HG02852 (cell line): Measurements from ENCODE around the gene MMS19.
A peak's percentile ranks its signal among the peaks of the same experiment; 100 is the strongest.

Experiments used
- ATAC-seq: cut with Tn5 transposase; IDR thresholded peaks from one replicate; pipeline ENCODE4 v1.9.1; 2021; ENCODE audit warnings: mild to moderate bottlenecking, moderate library complexity; ENCODE audit not compliant: unreplicated experiment

Gene MMS19, protein sequence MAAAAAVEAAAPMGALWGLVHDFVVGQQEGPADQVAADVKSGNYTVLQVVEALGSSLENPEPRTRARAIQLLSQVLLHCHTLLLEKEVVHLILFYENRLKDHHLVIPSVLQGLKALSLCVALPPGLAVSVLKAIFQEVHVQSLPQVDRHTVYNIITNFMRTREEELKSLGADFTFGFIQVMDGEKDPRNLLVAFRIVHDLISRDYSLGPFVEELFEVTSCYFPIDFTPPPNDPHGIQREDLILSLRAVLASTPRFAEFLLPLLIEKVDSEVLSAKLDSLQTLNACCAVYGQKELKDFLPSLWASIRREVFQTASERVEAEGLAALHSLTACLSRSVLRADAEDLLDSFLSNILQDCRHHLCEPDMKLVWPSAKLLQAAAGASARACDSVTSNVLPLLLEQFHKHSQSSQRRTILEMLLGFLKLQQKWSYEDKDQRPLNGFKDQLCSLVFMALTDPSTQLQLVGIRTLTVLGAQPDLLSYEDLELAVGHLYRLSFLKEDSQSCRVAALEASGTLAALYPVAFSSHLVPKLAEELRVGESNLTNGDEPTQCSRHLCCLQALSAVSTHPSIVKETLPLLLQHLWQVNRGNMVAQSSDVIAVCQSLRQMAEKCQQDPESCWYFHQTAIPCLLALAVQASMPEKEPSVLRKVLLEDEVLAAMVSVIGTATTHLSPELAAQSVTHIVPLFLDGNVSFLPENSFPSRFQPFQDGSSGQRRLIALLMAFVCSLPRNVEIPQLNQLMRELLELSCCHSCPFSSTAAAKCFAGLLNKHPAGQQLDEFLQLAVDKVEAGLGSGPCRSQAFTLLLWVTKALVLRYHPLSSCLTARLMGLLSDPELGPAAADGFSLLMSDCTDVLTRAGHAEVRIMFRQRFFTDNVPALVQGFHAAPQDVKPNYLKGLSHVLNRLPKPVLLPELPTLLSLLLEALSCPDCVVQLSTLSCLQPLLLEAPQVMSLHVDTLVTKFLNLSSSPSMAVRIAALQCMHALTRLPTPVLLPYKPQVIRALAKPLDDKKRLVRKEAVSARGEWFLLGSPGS

DNA sequence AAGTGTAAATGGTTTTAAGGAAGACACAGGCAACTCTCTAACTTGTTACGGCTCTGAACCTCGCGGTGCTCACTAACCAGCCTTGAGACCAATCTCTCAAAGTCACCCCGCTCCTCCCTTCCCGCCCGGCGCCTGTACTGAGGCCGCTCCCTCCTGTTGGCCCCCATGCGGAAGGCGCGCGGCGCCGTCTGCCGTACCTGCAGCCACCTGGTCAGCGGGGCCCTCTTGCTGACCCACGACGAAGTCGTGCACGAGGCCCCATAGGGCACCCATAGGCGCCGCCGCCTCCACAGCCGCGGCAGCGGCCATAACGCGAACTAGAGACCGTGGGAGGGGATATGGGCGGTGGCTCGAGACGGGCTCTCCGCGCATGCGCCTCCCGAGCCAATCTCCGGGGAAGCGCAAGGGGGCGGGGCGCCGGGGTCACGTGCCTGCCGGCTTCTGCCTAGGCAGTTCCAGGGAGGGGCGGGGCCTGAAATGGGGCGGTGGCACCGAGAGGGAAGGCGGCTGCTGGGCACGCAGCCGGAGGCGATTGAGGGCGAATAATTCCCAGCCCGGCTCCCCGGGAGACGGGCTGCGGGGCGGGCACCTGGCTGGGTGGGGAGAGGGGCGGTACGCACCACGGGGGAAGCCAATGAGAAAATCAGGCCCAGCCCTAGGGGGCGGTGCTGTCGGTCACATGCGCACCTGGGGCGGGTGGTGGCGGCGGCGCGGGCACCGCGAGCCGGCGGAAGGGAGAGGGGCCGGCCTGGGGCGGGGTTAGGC, at the start of gene MMS19:
MMS19 (minus strand) TSS at position 347 of the 765 bp plus-strand sequence; CDS start at position 309, 38 bp downstream.
- peak; percentile 94 for ATAC-seq

DNA sequence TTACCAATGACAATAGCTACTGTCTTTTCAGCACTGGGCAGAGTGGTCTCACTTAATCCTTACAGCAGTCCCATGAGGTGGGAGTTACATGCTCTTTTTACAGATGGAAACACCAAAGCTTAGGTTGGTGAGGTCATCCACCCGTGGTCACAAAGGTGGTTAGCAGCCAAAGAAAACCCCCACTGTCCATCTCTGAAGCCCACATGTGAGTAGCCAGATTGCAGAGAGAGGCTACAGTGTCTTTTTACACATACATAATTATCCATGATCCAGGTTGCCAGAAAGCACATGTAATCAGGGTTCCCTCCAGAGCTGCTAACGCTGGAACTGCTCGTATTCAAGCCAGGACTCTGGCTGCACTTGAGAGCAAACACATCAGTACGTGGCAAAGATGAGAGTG, 49.7 kb upstream of the MMS19 start:
- no peak for ATAC-seq

DNA sequence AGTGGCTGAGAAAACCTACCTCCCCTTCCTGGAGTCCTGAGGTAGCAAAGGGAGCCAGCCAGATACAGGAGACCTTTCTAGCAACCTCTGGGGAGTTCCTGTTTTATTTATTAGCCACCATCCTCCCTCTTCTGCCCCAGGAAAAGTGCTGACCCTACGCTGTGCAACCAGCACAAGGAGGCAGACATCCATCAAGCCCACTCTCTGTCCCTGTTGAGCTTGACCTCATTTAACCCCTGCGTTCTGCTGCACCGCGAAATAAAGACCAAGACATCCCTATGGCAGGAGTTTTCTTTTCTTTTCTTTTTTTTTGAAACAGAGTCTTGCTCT, 49.0 kb upstream of the MMS19 start:
- ATAC-seq: no peak

DNA sequence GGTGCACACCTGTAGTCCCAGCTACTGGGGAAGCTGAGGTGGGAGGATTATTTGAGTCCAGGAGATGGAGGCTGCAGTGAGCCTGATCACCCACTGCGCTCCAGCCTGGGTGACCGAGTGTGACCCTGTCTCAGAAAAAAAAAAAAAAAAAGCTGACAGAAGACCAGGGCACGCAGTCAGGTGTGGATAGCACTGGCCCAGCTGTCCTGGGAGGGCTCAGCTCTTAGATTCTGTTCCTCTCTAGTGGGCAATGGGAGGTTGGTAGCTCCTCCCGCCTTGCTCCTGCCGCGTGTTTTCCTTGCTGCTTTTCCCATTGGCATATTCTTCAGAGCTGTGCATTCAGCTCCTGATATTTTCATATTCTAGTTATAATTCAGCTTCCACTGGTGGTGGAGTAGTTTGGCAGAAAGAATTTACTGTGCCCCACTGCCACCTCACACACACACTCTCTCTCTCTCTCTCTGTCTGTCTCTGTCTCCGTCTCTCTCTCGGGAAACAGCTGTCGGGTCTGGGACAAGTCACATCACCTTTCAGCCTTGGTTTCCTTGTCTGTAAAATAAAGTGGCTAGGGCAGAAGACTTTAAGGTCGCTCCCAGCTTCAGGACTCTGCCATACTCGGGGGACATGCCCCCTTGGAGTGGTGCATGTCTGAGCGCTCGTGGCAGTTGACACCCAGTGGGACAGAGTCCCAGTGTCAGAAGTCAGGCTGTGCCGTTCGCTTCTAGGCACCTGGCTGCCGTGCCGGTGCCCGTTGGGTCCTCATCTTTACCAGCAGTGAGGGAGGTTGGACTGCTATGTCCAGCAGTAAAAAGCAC, 48.4 kb upstream of the MMS19 start:
- no peak for ATAC-seq

DNA sequence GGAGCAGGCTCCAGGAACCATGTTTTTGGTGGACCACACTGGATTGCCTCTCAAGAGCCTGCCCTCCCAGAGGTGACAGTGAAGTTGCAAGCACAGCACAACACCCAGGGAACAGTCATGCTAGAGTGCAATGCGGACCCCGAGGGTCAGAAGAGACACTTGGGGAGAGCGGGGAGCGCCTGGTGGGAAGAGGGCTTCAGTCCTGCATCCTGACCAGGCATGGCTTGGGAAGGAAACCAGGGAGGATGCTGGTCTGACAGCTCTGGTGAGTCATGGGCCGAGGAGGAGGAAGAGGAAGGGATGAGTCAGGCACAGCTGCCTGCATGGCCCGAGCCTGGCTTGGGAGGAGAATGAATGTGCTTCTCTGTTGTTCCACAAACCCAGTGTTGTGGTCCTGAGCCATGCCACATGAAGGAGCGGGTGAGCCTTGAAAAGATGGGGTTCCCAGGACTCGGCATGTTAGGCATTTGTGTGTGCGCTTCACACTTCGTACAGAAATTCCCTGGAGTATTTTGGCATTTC, 44.9 kb upstream of the MMS19 start:
- ATAC-seq: no peak

DNA sequence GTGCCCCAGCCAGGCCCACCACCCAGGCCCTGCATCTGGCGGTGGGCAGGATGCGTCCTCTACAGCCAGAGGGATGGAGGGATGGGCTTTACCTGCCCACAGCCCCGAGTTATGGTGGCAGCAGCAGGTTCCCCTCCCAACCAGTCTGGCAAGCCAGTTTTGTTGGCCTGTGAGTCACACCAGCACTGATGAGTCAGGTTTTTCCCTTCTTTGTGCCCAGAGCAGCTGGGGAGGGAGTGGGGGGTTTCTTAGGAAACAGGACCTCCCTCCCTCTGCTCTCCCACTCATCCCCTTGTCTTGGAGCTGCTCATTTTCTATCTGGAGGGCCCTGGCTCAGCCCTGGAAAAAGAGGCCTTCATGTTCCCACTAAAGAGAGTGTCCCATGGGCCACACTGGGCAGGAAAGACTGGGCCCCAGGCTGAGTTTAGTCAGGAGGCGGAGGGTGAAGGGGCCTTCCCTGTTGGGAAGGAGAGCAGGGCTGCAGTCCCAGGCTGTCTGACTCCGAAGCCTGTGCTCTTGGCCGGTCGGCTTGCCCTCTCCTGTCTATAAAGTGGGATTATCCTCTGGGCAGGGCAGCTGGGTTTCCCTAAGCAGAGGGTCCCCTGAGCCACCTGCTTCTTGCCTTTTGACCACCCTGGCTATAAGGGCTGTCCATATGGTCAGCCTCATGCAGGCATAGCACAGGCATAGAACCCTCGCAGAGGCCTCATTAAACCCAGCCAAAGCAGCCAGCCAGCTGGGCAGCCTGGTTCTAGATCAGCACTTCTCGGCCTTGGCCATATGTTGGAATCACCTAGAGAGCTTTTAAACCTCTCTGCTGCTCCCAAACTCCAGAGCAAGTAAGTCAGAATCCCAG, 44.2 kb upstream of the MMS19 start:
- no peak for ATAC-seq

DNA sequence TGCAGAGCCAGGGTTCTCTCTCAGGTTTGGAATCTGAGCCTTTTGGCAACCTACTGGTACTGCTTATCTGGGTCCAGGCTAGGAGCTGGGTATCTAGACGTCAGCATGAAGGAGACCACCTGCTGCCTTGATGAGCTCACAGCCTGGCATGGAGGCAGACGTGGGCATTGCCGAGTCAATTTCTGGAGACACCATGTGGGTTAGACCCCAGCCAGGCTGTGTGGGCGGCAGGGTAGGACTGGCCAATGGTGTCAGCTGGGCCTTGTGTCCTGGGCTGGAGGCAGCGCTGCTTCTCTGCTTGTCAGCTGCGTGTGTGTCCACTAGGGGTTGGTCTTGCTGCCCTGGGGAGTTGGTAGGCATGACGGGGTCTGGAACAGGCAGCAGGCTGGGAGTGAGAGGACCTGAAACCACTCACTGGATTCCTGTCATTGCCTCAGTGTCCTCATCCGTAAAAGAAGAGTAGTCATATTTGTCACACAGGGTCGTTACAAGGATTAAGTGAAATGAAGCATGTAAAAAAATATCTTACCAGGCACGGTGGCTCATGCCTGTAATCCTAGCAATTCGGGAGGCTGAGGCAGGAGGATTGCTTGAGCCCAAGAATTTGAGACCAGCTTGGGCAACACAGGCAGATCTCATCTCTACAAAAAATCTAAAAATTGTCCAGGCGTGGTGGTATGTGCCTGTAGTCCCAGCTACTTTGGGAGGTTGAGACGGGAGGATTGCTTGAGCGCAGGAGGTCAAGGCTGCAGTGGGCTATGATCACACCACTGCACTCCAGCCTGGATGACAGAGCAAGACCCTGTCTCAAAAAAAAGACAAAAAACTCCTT, 42.7 kb upstream of the MMS19 start:
- ATAC-seq: no peak

DNA sequence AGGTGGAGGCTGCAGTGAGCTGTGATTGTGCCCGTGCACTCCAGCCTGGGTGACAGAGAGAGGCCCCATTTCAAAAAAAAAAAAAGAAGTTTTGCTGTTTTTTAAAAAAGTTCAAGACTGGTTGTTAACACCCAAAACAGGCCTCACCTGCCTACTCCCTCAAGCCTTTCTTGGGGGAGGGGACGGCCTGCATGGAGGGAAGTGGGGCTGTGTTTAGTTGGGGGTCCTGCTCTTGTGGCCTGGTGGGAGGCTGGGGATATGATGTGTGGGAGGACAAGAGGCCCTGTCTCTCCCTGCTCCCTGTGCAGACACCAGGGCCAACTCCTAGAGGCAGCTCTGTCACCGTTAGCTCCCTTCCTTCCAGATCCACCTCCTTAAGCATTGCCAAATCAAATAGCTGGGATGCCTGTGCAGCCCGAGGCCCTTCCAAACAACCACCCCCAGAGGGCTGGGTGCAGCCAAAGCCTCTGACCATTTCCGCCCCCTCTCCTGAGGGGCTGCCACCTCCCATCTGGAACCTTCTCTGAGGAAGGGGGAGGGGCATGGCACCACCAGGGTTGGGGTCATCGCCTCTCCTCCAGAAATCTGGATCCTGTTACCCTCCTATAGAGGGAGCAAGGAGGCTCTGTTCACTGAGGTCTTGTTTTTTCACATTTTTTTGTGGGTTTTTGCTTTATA, 41.4 kb upstream of the MMS19 start:
- ATAC-seq: no peak

DNA sequence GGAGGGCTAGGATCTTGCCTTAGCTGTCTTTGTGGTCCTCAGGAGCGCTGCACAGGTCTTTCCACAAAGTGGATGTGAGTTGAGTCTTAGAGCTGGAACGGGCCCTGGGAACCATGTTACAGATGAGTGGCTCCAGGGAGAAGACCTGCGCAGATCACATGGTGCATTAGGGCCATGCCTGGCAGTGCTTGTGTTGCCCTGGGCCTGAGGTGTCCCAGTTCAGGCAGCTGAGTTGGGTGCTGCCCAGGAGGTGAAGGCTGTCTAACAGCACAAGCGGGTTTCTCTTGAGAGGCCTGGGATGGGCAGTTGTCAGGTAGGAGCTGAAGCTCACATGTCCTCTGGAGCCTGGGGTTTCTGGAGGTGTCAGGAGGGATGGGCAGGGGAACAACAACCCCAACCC, 40.6 kb upstream of the MMS19 start:
- ATAC-seq: no peak

DNA sequence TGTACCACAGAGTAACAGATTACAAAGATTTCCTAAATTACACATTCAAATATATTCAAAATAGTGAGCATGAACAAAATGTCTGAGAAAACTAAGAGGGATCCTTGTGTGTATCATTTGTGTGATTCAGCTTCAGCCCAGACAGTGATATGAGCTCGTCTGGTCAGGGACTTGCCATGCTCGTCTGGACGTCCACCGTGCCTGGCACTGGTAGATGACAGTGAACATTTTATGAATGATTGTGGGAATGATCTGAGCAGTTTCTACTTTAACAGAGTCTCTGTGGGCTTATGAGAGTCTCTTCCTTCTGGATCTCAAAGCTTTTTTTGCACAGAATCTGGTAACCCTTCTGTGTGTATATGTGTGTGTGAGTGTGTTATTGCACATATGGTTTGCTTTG, 40.2 kb upstream of the MMS19 start:
- no peak for ATAC-seq

DNA sequence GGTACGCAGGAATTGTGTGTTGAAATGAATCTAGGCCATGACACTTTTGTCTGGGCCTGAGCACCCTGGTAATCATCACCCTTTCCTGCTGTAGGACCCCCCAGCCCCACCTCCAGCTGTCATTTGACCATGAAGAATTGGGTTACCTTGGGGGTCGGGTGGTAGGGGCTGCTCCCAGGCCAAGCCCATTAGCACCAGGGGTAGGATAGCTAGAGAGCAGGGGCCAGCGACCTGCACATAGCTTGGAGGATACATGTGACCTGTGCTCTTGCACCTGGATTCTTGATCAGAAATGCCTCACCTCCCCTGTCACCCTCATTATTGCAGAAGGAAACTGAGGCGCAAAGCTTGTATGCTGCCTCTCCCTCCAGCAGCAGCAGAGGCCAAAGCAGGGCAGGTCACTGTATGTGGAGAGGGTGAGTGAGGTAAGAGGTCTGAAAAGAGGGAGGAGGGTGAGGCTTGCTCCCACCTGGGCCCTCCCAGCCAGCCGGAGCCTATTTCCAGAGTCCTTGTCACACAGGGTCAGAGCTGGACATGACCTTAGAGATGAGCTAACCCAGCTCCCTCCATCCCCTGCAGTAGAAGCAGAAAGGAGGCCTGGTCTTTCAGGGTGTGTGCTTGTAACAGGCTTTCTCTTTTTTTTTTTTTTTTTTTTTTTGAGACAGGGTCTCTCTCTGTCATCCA, 39.1 kb upstream of the MMS19 start:
- no peak for ATAC-seq

DNA sequence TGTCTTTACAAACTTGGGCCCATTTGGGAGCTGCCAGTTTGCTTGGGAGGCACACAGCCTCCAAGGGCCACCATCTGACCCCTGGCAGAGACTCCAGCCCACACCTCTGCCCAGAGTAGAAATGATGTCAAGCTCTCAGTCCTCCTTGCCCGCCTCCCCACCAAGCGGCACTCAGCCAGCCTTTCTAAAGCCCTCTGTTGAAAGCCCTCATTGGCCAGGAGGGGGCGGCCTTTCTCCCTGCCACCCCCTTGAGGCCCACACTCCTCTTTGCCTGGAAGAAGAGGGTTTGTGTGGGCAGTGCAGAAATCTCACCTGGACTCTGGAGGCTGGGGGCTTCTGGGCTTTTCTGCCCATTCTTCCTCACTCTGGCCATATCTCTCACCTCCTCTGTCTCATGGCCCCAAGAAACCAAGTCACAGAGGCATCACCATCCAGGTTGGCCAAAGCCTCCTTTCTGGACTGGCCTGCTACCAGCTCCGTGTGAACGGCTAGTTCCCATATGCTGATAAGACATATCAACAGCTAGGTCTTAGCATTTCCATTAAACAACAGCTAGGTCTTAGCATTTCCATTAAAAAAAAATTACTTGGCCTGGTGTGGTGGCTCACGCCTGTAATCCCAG, 36.6 kb upstream of the MMS19 start:
- no peak for ATAC-seq

DNA sequence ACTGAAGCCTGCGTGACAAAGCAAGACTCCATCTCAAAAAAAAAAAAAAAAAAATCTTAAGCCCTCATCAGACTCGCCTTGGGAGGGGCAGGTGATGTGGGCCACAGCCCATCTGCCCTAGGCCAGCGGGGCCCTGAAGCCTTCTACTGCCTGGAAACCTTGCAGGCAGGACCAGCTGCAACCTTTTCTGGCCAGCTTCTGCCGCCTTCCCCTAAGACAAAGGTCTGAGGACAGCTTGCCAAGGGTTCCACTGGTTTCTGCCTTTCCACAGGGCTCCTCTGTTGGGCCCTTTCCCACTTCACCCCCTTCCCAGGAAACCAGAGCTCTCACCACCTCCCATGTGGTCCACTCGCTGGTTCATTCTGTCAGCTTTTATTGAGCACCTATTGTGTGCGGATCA, 35.7 kb upstream of the MMS19 start:
- no peak for ATAC-seq

DNA sequence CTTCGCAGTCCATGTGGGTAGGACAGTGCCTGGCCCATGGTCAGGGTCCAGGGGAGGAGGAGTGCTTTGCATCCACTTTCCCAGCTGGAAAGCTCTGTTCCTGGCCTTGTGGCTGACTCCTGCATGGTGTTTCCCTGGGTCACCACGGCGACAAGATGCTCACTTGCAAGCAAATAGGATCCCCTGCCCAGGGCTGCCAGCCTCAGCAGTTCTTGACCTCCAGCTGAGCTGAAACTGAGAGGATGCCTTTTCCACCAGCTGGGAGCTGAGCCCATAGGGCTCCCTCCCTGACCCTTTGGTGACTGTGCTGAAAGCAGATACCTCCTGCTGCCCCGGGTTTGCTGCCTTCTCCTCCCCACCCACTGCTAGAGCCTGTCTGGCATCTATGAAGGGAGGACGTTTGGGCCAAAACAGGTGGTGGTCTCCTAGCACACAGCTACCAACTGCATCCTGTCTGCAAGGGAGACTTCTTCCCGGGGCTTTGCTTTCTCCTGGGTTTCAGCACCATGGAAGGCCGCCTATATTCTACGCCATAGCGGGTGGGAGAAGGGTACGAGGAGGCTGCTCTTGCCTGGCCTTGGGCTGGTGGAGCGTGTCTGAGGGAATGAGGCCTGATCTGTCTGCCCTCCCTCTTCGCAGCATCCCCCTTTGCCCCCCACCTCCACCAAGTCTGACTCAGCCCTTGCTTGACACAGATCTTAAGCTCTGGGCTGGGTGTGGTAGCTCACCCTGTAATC, 34.9 kb upstream of the MMS19 start:
- no peak for ATAC-seq

DNA sequence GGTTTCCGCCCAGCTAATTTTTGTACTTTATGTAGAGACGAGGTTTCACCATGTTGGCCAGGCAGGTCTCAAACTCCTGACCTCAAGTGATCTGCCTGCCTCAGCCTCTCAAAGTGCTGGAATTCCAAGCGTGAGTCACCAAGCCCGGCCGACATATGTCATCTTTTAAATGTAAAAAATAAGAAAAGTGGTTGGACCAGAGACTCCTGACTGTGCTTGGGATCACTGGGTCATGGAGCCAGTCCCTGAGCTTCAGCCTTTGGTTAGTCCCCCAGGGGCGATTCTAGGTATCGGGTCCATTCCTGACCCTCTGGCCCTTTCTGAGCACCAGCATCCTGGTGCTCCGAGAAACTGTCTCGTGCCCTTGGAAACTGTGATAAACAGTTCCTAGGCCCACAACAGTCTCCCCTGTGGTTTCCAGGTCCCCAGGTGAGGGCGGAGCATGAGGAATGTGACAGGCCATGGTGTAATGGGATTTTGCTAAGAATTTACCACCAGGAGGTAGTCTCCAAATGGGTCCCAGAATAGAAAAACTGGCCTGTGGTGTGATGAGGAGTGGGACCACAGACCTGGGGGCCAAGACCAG, 33.3 kb upstream of the MMS19 start:
- ATAC-seq: no peak
